GM19438 (cell line): ENCODE measurements around the gene FAM221A.
"Not testable (repeated sequence)": the region's sequence is repeated elsewhere in the genome, so short reads cannot be mapped to it uniquely, and the experiment has no call there.

Source experiments
- ATAC-seq: cut with Tn5 transposase; IDR thresholded peaks from one replicate; pipeline ENCODE4 v1.9.1; 2021; ENCODE audit warnings: low read depth; ENCODE audit not compliant: unreplicated experiment

FAM221A gene

GRCh38 chr7:23679898-23680413 lies at the start of gene FAM221A:
FAM221A (plus strand) TSS chr7:23680199; CDS start chr7:23680219, 20 bp downstream.
- peak; percentile 93 for ATAC-seq

GRCh38 chr7:23633417-23633816 lies 46.6 kb upstream of the FAM221A start:
- ATAC-seq: no peak

GRCh38 chr7:23645822-23646221 lies 34.2 kb upstream of the FAM221A start:
- ATAC-seq: no peak

- no peak for ATAC-seq
These were observed 26.1 kb upstream of the FAM221A start for GRCh38 chr7:23653942-23654341.

- ATAC-seq: no peak
These were observed 25.5 kb upstream of the FAM221A start for GRCh38 chr7:23654508-23654907.

- no peak for ATAC-seq
These were observed 24.6 kb upstream of the FAM221A start for GRCh38 chr7:23655433-23655832.

GRCh38 chr7:23658831-23659427 lies 21.1 kb upstream of the FAM221A start:
- no peak for ATAC-seq

GRCh38 chr7:23661385-23661784 lies 18.6 kb upstream of the FAM221A start:
- no peak for ATAC-seq

GRCh38 chr7:23662124-23662983 lies 17.6 kb upstream of the FAM221A start:
- no peak for ATAC-seq

- ATAC-seq: no peak
These were observed 17.1 kb upstream of the FAM221A start for GRCh38 chr7:23662984-23663313.

- ATAC-seq: no peak
These were observed 15.9 kb upstream of the FAM221A start for GRCh38 chr7:23664122-23664521.

- ATAC-seq: no peak
These were observed 8.0 kb upstream of the FAM221A start for GRCh38 chr7:23672033-23672432.

GRCh38 chr7:23680414-23681405 lies 711 bp downstream of the FAM221A start:
- ATAC-seq: peak; percentile 36

GRCh38 chr7:23684041-23684440 lies 4.0 kb downstream of the FAM221A start:
- ATAC-seq: not testable (repeated sequence)

- no peak for ATAC-seq
These were observed 5.7 kb downstream of the FAM221A start for GRCh38 chr7:23685731-23686130.

- ATAC-seq: no peak
These were observed 7.0 kb downstream of the FAM221A start for GRCh38 chr7:23687011-23687410.

GRCh38 chr7:23689165-23689564 lies 9.2 kb downstream of the FAM221A start:
- ATAC-seq: no peak

GRCh38 chr7:23691320-23691719 lies 11.3 kb downstream of the FAM221A start:
- no peak for ATAC-seq

GRCh38 chr7:23693224-23693623 lies 13.2 kb downstream of the FAM221A start:
- ATAC-seq: no peak

GRCh38 chr7:23696916-23697441 lies 17.0 kb downstream of the FAM221A start:
- no peak for ATAC-seq
